DND-41 (cell line): ENCODE data around the gene CTBP2.

ENCODE experiments used
- EZH2 ChIP-seq: IDR thresholded peaks from 3 replicates; pipeline ENCODE4 v1.6.1; 2012; ENCODE audit warnings: borderline replicate concordance, low read depth, mild to moderate bottlenecking, moderate library complexity, low read length, inconsistent platforms; ENCODE audit not compliant: severe bottlenecking
- TF ChIP-seq, protein P1 (sequence below): IDR thresholded peaks from 2 replicates; pipeline ENCODE4 v1.5.1; 2012; ENCODE audit warnings: borderline replicate concordance, low read length, moderate library complexity, mild to moderate bottlenecking; ENCODE audit not compliant: poor library complexity, severe bottlenecking; ENCODE audit errors: extremely low read depth

DNA sequence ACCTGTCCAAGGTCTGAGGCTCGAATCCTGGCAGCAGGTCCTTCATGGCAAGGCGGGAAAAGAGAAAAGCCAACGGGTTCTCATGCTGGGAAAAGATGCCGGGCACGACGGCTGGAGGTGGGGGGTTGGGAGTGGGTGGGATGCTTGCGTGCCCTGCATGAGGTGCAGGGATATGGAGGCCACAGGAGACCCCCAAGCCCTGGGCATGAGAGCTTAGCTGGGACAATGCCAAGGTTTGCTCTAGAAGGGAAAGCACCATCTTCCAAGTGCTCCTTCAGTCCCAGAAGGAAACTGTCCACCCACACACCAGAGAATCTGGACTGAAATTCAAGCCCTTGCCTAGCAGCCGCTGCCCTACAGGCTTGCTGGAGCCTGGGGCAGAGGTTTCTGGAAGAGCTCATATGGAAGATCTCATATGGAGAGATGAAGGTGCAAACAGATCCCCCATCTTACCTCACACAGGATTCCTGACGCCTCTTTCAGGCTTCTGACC, 154.1 kb downstream of the CTBP2 start:
- TF ChIP-seq, protein P1, sequence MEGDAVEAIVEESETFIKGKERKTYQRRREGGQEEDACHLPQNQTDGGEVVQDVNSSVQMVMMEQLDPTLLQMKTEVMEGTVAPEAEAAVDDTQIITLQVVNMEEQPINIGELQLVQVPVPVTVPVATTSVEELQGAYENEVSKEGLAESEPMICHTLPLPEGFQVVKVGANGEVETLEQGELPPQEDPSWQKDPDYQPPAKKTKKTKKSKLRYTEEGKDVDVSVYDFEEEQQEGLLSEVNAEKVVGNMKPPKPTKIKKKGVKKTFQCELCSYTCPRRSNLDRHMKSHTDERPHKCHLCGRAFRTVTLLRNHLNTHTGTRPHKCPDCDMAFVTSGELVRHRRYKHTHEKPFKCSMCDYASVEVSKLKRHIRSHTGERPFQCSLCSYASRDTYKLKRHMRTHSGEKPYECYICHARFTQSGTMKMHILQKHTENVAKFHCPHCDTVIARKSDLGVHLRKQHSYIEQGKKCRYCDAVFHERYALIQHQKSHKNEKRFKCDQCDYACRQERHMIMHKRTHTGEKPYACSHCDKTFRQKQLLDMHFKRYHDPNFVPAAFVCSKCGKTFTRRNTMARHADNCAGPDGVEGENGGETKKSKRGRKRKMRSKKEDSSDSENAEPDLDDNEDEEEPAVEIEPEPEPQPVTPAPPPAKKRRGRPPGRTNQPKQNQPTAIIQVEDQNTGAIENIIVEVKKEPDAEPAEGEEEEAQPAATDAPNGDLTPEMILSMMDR: no peak
- no peak for TF ChIP-seq EZH2
